ENCODE measurements around the gene DNAJC13. TPM values are rescaled to one million over a fixed set of nuclear protein-coding genes. Genes with fewer than 3 reads are reported as not detected.

DNAJC13 gene
- total RNA-seq, 1 donor from 2014 or later = 48.5 TPM

DNA sequence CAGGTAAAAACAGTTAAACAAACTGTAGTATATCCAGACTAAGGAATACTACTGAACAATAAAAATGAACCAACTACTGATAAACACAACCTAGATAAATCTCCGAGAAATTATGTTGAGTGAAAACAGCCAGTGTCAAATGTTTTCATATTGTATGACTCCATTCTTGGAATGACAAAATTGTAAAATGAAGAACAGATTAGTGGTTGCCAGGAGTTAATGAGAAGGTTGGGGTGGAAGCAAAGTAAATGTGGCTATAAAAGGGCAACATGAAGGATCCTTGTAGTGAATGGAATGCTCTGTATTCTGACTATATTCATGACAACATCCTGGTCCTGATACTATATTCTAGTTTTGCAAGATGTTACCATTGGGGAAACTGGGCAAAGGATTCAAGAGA lies 152.3 kb downstream of the DNAJC13 start:
- Mint-ChIP-seq H3K4me1 (ENCODE audit: low read depth, unreplicated experiment) (no peaks in the 10 kb centered on the region), H3K36me3 (ENCODE audit: unreplicated experiment) (peaks cover 13% of the 10 kb centered on the region)

DNA sequence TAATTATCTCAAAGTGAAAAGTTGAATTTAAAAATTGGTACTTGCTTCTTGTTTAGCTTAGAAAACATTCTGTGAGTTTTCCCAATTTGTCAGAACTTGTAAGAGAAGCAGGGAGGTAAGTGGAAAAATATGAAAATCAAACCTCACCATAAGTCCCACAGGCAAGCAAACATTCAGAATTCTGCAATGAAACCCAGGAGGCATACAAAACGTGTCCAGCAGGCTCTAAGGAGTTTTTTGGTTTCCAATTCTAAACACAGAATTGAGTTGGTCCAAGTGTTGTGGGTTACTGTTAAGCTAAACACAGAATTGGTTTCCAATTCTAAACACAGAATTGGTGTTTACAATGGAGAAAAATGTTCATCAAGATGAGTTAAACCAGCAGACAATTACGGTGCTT lies 152.7 kb downstream of the DNAJC13 start:
- no peaks in the 10 kb centered on the region for H3K4me1 Mint-ChIP-seq (ENCODE audit: low read depth, unreplicated experiment)
- no peaks in the 10 kb centered on the region for H3K27me3 Mint-ChIP-seq (ENCODE audit: unreplicated experiment)
- no peak for DNase-seq
- TF ChIP-seq, protein P1, sequence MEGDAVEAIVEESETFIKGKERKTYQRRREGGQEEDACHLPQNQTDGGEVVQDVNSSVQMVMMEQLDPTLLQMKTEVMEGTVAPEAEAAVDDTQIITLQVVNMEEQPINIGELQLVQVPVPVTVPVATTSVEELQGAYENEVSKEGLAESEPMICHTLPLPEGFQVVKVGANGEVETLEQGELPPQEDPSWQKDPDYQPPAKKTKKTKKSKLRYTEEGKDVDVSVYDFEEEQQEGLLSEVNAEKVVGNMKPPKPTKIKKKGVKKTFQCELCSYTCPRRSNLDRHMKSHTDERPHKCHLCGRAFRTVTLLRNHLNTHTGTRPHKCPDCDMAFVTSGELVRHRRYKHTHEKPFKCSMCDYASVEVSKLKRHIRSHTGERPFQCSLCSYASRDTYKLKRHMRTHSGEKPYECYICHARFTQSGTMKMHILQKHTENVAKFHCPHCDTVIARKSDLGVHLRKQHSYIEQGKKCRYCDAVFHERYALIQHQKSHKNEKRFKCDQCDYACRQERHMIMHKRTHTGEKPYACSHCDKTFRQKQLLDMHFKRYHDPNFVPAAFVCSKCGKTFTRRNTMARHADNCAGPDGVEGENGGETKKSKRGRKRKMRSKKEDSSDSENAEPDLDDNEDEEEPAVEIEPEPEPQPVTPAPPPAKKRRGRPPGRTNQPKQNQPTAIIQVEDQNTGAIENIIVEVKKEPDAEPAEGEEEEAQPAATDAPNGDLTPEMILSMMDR (IDR thresholded peaks at IDR 0.05; ENCODE audit: partially characterized antibody, unreplicated experiment) = no peak
- no peaks in the 10 kb centered on the region for H3K9me3 Mint-ChIP-seq (ENCODE audit: unreplicated experiment)
- no peak overlapping the region for H3K4me3 Mint-ChIP-seq (ENCODE audit: unreplicated experiment)
- no peak overlapping the region for H3K27ac Mint-ChIP-seq (ENCODE audit: unreplicated experiment)
- peaks cover 13% of the 10 kb centered on the region for H3K36me3 Mint-ChIP-seq (ENCODE audit: unreplicated experiment)

More for the DNA sequence above, 152.3 kb downstream of the DNAJC13 start:
- no peaks in the 10 kb centered on the region for H3K9me3 Mint-ChIP-seq (ENCODE audit: unreplicated experiment)
- H3K27ac Mint-ChIP-seq (ENCODE audit: unreplicated experiment) = no peak overlapping the region
- DNase-seq = no peak
- no peaks in the 10 kb centered on the region for H3K27me3 Mint-ChIP-seq (ENCODE audit: unreplicated experiment)
- no peak overlapping the region for H3K4me3 Mint-ChIP-seq (ENCODE audit: unreplicated experiment)
- TF ChIP-seq, protein P1 (IDR thresholded peaks at IDR 0.05; ENCODE audit: partially characterized antibody, unreplicated experiment) = no peak

DNA sequence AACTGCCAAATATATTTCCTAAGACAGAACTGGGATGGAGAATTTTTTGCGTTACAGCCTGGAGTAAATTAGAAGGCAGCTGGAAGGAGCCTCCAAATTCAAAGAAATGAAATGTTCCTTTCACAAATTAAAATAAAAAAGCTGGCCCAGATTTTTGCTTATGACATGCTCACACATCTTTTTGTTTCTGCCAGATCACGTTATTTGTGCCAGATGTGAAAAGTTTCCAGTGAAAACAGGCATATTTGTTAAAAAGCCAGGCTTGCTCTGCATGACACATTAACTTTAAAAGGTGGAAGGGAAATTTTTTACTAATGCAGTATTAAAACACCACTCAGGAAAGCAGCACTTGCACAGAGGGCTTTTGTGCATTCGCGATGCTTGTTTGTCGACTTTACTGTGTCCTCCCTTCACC lies 156.5 kb downstream of the DNAJC13 start:
- H3K27ac Mint-ChIP-seq (ENCODE audit: unreplicated experiment) = no peak overlapping the region
- H3K36me3 Mint-ChIP-seq (ENCODE audit: unreplicated experiment) = peaks cover 13% of the 10 kb centered on the region
- H3K4me3 Mint-ChIP-seq (ENCODE audit: unreplicated experiment) = no peak overlapping the region
- DNase-seq = no peak
- TF ChIP-seq, protein P1 (IDR thresholded peaks at IDR 0.05; ENCODE audit: partially characterized antibody, unreplicated experiment) = no peak
- H3K27me3 Mint-ChIP-seq (ENCODE audit: unreplicated experiment) = no peaks in the 10 kb centered on the region
- no peaks in the 10 kb centered on the region for H3K9me3 Mint-ChIP-seq (ENCODE audit: unreplicated experiment)
- no peaks in the 10 kb centered on the region for H3K4me1 Mint-ChIP-seq (ENCODE audit: low read depth, unreplicated experiment)

DNA sequence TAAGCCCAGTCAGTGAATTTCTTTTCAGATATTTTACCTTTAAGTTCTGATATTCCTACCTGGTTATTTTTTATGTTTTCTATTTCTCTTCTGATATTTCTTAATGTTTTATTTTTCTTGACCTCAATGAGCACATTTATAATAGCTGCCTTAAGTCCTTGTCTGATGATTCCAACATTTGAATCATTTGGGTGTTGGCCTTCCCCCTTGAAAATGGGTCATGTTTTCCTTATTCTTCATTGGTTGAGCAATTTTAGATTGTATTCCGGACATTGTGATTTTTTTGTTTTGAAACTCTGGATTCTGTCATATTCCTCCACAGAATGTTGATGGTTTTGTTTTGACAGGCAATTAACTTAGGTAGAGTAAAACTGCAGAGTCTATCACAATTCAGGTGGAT lies 170.1 kb downstream of the DNAJC13 start:
- no peak for DNase-seq
- H3K4me1 Mint-ChIP-seq (ENCODE audit: low read depth, unreplicated experiment) = no peaks in the 10 kb centered on the region
- no peak overlapping the region for H3K4me3 Mint-ChIP-seq (ENCODE audit: unreplicated experiment)
- TF ChIP-seq, protein P1 (IDR thresholded peaks at IDR 0.05; ENCODE audit: partially characterized antibody, unreplicated experiment) = no peak
- H3K9me3 Mint-ChIP-seq (ENCODE audit: unreplicated experiment) = peaks cover 2% of the 10 kb centered on the region
- H3K27ac Mint-ChIP-seq (ENCODE audit: unreplicated experiment) = no peak overlapping the region
- no peaks in the 10 kb centered on the region for H3K36me3 Mint-ChIP-seq (ENCODE audit: unreplicated experiment)
- H3K27me3 Mint-ChIP-seq (ENCODE audit: unreplicated experiment) = no peaks in the 10 kb centered on the region

Other genes with a start within 250 kb of the DNAJC13 start
- not detected for gene ACP3, start 100.1 kb upstream of the DNAJC13 start, total RNA-seq (ENCODE audit: unreplicated experiment)
- 0.22 TPM for gene ACKR4, start 179.8 kb downstream of the DNAJC13 start, total RNA-seq (ENCODE audit: unreplicated experiment)
- gene ACAD11, start 242.3 kb downstream of the DNAJC13 start, total RNA-seq (ENCODE audit: unreplicated experiment) = 9.4 TPM
- 43.0 TPM for gene UBA5, start 242.8 kb downstream of the DNAJC13 start, total RNA-seq (ENCODE audit: unreplicated experiment)

Measured in glutamatergic neuron (in vitro differentiated cells).